LNCAP (cell line): ENCODE measurements around the gene CDKN1A.

ENCODE experiments used
- CTCF ChIP-seq: fragments of 450-650 bp; IDR thresholded peaks from 2 replicates; pipeline ENCODE4 v1.5.1; 2017; ENCODE audit warnings: mild to moderate bottlenecking

The CDKN1A gene

GRCh38 chr6:36676141-36677058 is 2.1 kb upstream of the CDKN1A start:
- no peak for TF ChIP-seq CTCF

GRCh38 chr6:36677059-36677749 is 1.3 kb upstream of the CDKN1A start:
- TF ChIP-seq CTCF = no peak

- no peak for TF ChIP-seq CTCF
Observed at GRCh38 chr6:36677753-36678487, 594 bp upstream of the CDKN1A start.

DNA sequence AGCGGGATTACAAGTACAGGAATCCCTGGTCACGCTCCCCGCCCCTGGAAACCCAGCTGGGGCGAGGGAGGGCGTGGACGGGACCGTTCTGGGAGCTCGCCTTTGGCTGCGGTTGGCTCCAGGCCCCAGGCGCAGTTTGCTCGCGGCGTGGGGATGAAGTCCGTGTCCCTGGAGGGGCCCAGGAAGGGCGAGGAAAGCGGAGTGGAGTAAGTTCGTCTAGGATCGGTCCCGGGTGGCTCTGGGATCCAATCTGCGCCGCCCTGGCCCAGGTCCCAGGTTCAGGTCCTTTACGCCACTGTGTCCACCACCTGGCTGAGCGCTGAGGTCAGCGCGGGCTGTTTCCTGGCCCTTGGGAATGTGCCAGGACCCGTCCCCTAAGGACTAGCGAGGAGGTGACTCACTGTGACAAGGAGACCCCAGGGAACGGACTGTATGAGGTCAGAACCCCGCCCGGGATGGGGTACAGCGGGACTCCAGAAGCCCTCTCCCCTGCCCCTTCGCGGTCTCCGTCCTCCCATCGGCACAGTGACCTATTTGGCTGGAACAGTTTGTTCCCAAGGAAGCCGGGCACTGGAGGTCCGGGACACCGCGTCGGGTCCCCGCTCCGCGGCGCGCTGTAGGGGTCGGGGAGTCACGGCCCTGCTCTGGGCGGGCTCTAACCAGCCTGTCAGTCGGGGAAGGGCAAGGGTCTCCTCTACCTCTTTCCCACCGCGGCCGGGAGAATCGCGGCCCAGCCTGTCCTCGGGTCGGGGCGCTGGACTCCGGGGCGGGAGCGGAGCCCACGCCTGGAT is 724 bp downstream of the CDKN1A start:
- TF ChIP-seq CTCF = no peak

- TF ChIP-seq CTCF = no peak
Observed at GRCh38 chr6:36682328-36683144, 4.0 kb downstream of the CDKN1A start.

DNA sequence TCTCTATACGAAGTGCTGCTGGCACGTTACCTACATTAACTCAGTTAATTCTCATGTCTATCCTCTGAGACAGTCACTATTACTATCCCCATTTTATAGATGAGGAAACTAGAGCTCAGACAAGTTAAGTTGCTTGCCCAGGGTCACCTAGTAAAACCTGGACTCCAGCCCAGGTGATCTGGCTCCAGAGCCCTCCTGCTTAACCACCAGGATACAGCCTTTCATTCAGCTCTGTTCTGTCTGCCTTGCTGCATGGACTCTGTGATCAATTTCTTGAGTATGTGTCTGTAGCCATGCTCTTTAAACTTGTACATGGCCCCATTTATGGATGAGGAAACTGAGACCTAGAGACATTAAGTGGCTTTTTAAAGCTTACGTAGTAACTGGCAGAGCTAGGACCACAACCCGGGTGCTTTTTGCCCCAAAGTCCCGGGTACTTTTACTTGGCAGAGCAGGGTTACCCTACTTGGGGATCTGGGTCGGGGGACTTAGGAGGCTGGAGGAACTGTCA is 4.7 kb downstream of the CDKN1A start:
- TF ChIP-seq CTCF = no peak
